Common myeloid progenitor, CD34-positive (primary cell): ENCODE data around the gene STK32C.
"Not testable (repeated sequence)": the region's sequence is repeated elsewhere in the genome, so short reads cannot be mapped to it uniquely, and the experiment has no call there.

Experiments
- CTCF ChIA-PET: fragments of 350-600 bp; sonication (Branson Sonifier 250); formaldehyde crosslinking; loops from one replicate; lab custom pipeline; 2021; ENCODE audit warnings: antibody characterized with exemption; lab: Charles Lee
- POLR2A ChIA-PET: fragments of 350-600 bp; sonication (Branson Sonifier 250); formaldehyde crosslinking; loops from one replicate; lab custom pipeline; 2021; ENCODE audit warnings: antibody characterized with exemption; lab: Charles Lee
- DNase-seq, 3 donors: peaks; one replicate each; pipeline versions ENCODE4 v3.0.0 to v3.0.0-alpha.2; 2013
- H3K27ac ChIP-seq, 2 experiments: 1 replicate in 1 of 2; 2 replicates in 1 of 2; pipeline ENCODE4 v1.7.0; 2013; ENCODE audit warnings: inconsistent platforms in 2 of 2, low read length in 2 of 2, mild to moderate bottlenecking in 2 of 2, low read depth in 1 of 2, moderate library complexity in 1 of 2; ENCODE audit not compliant: severe bottlenecking in 2 of 2, insufficient read depth in 1 of 2, poor library complexity in 1 of 2
- H3K27me3 ChIP-seq, 5 experiments: replicated peaks in 2 of 5; 1 replicate in 3 of 5; 2 replicates in 2 of 5; pipeline versions ENCODE4 v1.6.1 to v1.7.0; 2013; ENCODE audit warnings: low read length in 4 of 5, mild to moderate bottlenecking in 2 of 5, moderate library complexity in 2 of 5, inconsistent platforms in 1 of 5; ENCODE audit not compliant: insufficient read depth in 5 of 5, control insufficient read depth in 4 of 5
- H3K36me3 ChIP-seq, 4 experiments: 1 replicate in 2 of 4; 2 replicates in 2 of 4; pipeline versions ENCODE4 v1.6.1 to v1.7.0; 2013; ENCODE audit warnings: low read length in 3 of 4, control low read depth in 1 of 4, mild to moderate bottlenecking in 1 of 4; ENCODE audit not compliant: control insufficient read depth in 4 of 4, insufficient read depth in 4 of 4
- H3K4me1 ChIP-seq, 4 experiments: 1 replicate in 3 of 4; 2 replicates in 1 of 4; pipeline versions ENCODE4 v1.6.1 to v1.7.1; 2013; ENCODE audit warnings: low read length in 3 of 4, mild to moderate bottlenecking in 3 of 4, control low read depth in 1 of 4, inconsistent platforms in 1 of 4, moderate library complexity in 1 of 4; ENCODE audit not compliant: control insufficient read depth in 4 of 4, insufficient read depth in 4 of 4; ENCODE audit errors: control extremely low read depth in 1 of 4
- H3K4me3 ChIP-seq, 7 experiments: 1 replicate in 4 of 7; 2 replicates in 3 of 7; pipeline versions ENCODE4 v1.5.1 to v1.7.0; 2013; ENCODE audit warnings: mild to moderate bottlenecking in 7 of 7, low read length in 6 of 7, moderate library complexity in 6 of 7, inconsistent platforms in 2 of 7, low read depth in 2 of 7, control low read depth in 1 of 7; ENCODE audit not compliant: insufficient read depth in 4 of 7, control insufficient read depth in 1 of 7; ENCODE audit errors: extremely low read depth in 1 of 7
- H3K9me3 ChIP-seq, 5 experiments: 1 replicate in 4 of 5; 2 replicates in 1 of 5; pipeline versions ENCODE4 v1.6.1 to v1.7.1; 2013; ENCODE audit warnings: low read length in 4 of 5, mild to moderate bottlenecking in 2 of 5, inconsistent platforms in 1 of 5, low read depth in 1 of 5, moderate library complexity in 1 of 5; ENCODE audit not compliant: control insufficient read depth in 4 of 5, insufficient read depth in 2 of 5; ENCODE audit errors: control extremely low read depth in 1 of 5
- WGBS: methylation state at CpG from one replicate; pipeline ENCODE4 v1.1.5; 2013; ENCODE audit not compliant: insufficient coverage; 5-methylcytosine and 5-hydroxymethylcytosine counted together

Gene STK32C

GRCh38 chr10:132352462-132353308, 44.9 kb upstream of the STK32C start:
- CTCF ChIA-PET = interaction anchor here (0.8 to 2.2 kb wide), 17 partner anchors 9 to 132 kb away, joined by 3 to 12 read pairs (median 4); no protein-coding TSS in a partner anchor
- H3K27ac ChIP-seq, H3K9me3 ChIP-seq, H3K4me1 ChIP-seq, POLR2A ChIA-PET, H3K4me3 ChIP-seq, H3K27me3 ChIP-seq: not testable (repeated sequence)
- WGBS = 50% methylated on average over 32 of the region's 44 CpGs
- H3K36me3 ChIP-seq = peaks cover 0 to 34% (median 15%) of the 10 kb centered on the region in 4 experiments
- peak; percentile 68 to 72 (median 70) for DNase-seq

GRCh38 chr10:132351611-132352010, 43.9 kb upstream of the STK32C start:
- no peak overlapping the region for H3K4me3 ChIP-seq
- DNase-seq = no peak
- ChIA-PET CTCF (interaction anchor here (0.7 to 4.1 kb wide), 8 partner anchors 9 to 131 kb away, joined by 3 to 22 read pairs (median 4); no protein-coding TSS in a partner anchor), POLR2A (no interaction called here)
- H3K4me1 ChIP-seq = peaks cover 0 to 2% (median 0%) of the 10 kb centered on the region in 4 experiments
- no peak overlapping the region for H3K27ac ChIP-seq
- H3K9me3 ChIP-seq = no peaks in the 10 kb centered on the region
- H3K27me3 ChIP-seq = no peaks in the 10 kb centered on the region
- H3K36me3 ChIP-seq = peaks cover 0 to 33% (median 15%) of the 10 kb centered on the region in 4 experiments
- WGBS = 95% methylated on average over 25 of the region's 25 CpGs

- no peaks in the 10 kb centered on the region for H3K27me3 ChIP-seq
- no peak overlapping the region for H3K27ac ChIP-seq
- ChIA-PET POLR2A (no interaction called here), CTCF (interaction anchor here (0.7 to 4.1 kb wide), 8 partner anchors 10 to 130 kb away, joined by 3 to 22 read pairs (median 4); no protein-coding TSS in a partner anchor)
- H3K36me3 ChIP-seq = peaks cover 0 to 33% (median 15%) of the 10 kb centered on the region in 4 experiments
- 98% methylated on average over 15 of the region's 17 CpGs for WGBS
- H3K9me3 ChIP-seq = no peaks in the 10 kb centered on the region
- H3K4me3 ChIP-seq = no peak overlapping the region
- peaks cover 0 to 2% (median 0%) of the 10 kb centered on the region in 4 experiments for H3K4me1 ChIP-seq
- no peak for DNase-seq
Observed at GRCh38 chr10:132350946-132351345, 43.2 kb upstream of the STK32C start.

- ChIA-PET CTCF (interaction anchor here (0.7 to 4.1 kb wide), 7 partner anchors 9 to 127 kb away, joined by 3 to 22 read pairs (median 4); no protein-coding TSS in a partner anchor), POLR2A (no interaction called here)
Observed at GRCh38 chr10:132350391-132350790, 42.6 kb upstream of the STK32C start.

GRCh38 chr10:132349766-132350165, 42.0 kb upstream of the STK32C start:
- H3K36me3 ChIP-seq = peaks cover 0 to 37% (median 18%) of the 10 kb centered on the region in 4 experiments
- 98% methylated on average over 5 of the region's 6 CpGs for WGBS

More at GRCh38 chr10:132350391-132350790, 42.6 kb upstream of the STK32C start:
- no peak for DNase-seq
- H3K27me3 ChIP-seq = no peaks in the 10 kb centered on the region
- H3K9me3 ChIP-seq = no peaks in the 10 kb centered on the region
- no peak overlapping the region for H3K4me3 ChIP-seq
- 95% methylated on average over 7 of the region's 11 CpGs for WGBS
- H3K36me3 ChIP-seq = peaks cover 0 to 31% (median 17%) of the 10 kb centered on the region in 4 experiments
- H3K4me1 ChIP-seq = peaks cover 0 to 2% (median 0%) of the 10 kb centered on the region in 4 experiments
- H3K27ac ChIP-seq = no peak overlapping the region

GRCh38 chr10:132347931-132348267, 40.1 kb upstream of the STK32C start:
- peaks cover 0 to 2% (median 0%) of the 10 kb centered on the region in 4 experiments for H3K4me1 ChIP-seq
- H3K4me3 ChIP-seq = no peak overlapping the region
- H3K9me3 ChIP-seq = peaks cover 0 to 2% (median 0%) of the 10 kb centered on the region in 5 experiments
- 93% methylated on average over 13 of the region's 13 CpGs for WGBS
- no peak for DNase-seq
- POLR2A ChIA-PET = no interaction called here
- H3K36me3 ChIP-seq = peaks cover 0 to 47% (median 21%) of the 10 kb centered on the region in 4 experiments
- H3K27me3 ChIP-seq = no peaks in the 10 kb centered on the region
- CTCF ChIA-PET = interaction anchor here (1.3 to 4.1 kb wide), 2 partner anchors 8 to 9 kb away, joined by 3 to 22 read pairs; no protein-coding TSS in a partner anchor
- H3K27ac ChIP-seq = no peak overlapping the region

More at GRCh38 chr10:132349766-132350165, 42.0 kb upstream of the STK32C start:
- ChIA-PET POLR2A (no interaction called here), CTCF (interaction anchor here (0.7 to 4.1 kb wide), 5 partner anchors 11 to 129 kb away, joined by 3 to 22 read pairs (median 3); no protein-coding TSS in a partner anchor)
- H3K4me1 ChIP-seq = peaks cover 0 to 2% (median 0%) of the 10 kb centered on the region in 4 experiments
- no peak overlapping the region for H3K27ac ChIP-seq
- H3K9me3 ChIP-seq = no peaks in the 10 kb centered on the region
- no peaks in the 10 kb centered on the region for H3K27me3 ChIP-seq
- H3K4me3 ChIP-seq = no peak overlapping the region
- no peak for DNase-seq
